GM19438 (cell line): ENCODE data around the gene NALCN.

Experiments
- ATAC-seq: cut with Tn5 transposase; IDR thresholded peaks from one replicate; pipeline ENCODE4 v1.9.1; 2021; ENCODE audit warnings: low read depth; ENCODE audit not compliant: unreplicated experiment

NALCN gene

GRCh38 chr13:101217086-101217485 lies 199.2 kb downstream of the NALCN start:
- no peak for ATAC-seq

DNA sequence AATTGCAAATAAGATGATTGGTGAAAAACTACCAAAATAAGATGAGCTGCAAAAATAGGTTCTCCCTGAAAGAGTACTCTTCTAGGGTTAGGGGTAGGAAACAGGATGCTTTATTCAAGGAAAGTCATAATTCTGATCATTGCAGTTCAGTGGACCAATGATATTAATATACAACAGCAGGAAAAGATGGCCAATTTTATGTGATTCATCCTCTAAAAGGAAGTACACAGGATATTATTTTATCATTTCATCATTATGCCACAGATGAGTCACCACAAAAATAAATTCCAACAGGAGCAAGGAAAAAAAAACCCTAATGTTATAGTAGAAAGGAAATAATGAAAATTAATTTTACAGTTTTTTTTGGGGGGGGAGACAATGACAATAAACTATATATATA lies 205.0 kb downstream of the NALCN start:
- no peak for ATAC-seq

DNA sequence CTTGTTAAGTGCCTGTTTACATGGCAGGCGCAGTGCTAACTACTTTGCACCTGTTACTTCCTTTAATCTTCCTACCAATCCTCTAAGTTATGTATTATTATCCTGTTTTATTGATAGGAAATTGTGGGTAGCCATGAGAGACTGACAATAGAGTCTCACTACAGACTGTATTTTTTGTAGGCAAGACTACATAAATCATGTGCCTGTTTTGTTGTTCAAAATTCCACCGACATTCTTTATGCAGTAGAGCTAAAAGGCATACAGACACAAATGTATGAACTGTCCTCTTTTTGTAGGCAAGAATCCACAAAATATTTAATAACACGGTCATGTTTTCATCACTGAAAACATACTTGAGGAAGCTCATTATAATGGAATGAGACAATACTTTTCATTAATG lies 205.5 kb downstream of the NALCN start:
- no peak for ATAC-seq

DNA sequence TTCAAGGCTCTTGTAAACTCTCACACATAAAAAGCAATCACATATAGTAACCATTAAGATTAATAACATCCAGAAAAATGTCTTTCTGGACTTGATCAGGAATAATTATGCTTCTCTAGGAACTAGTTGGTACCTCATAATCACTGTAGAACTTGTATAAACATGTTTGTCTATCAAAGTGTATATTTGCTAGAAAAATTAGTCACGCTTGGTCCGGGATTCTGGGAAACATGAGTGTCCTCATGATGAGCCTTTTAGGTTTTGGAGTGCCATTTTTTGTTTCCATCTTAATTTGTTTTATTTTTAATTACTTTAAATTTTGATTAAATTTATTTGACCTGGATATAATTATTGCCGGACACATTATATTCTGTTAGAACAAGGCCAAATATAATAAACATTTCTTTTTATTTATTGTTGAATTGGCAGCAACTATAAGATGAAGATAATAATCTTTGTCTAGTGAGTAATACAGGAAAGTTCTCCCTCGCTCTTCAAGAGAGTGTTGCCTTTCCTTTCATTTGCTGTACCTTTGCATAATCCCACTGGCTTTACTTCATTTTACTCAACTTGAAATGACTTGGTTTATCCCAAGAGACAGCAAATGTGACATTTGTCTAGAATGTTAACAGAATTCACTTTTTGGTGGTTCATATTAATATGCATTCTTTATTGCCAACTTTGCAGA lies 207.0 kb downstream of the NALCN start:
- ATAC-seq, result no peak

DNA sequence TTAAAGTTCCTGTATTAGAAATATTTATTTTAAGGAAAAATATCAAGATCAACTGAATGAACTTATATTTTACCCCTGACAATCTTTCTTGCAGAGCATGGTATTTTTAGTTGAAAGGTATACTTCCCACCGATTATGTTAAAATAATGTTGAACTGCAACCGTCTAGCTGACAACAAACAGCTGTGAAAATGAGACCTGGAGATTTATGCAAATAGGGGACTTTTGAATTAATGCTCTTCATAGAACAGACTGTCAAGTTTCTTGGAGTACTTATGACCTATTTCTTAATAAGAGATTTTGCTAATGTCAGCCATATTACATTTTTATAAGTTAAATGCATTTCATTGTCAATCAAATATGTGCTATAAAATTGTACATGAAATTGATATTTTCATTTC lies 210.9 kb downstream of the NALCN start:
- no peak for ATAC-seq

DNA sequence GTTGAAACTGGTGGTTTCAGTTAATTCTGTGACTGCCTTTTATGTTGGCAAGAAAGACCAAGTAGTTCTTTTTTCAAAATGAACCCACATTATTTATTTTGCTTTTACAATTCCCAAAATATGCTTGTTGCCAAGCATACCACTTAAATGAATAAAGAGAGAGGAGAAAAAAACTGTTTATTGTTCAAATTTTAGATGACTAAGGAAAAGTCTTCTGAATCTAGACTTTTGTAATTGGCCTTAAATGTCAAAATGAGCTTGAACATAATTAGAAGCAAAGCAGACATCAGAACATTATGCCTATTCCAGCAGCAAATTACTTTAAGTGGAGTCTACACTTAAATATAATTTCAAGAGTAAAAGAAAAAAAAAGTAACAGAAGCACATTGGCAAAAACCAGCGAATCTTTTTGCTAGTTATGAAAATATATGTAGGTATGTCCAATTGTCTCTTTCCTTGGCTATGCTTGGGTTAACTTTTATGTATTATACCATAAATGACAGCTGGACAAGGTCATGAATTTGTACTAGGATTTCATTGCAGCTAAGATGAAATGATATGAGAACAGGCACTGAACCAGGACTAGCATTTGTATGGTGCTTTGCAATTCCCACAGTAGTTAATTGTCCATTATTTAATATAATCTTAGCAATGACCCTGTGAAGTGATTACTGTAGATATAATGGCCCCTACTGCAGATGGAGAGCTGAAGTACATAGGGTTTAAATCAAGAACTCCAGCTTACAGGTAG lies 211.9 kb downstream of the NALCN start:
- no peak for ATAC-seq

DNA sequence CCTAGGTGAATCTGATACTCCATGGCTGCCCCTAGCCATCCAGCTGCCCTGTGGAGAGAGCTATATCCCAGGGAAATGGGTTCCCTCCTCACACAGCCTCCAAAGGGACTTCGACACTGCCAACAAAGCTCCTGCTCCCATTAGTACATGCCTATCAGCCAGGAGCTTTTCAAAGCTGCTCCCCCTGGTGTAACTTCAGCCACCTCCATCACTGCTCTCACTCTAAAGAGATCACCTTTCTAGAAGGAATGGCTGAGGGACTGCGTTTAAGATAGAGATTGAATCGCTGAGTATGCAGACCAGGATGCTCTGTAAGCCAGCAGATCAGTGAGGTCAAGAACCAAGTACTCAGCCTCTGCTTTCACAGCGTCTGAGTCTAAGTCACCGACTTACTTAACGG lies 213.7 kb downstream of the NALCN start:
- ATAC-seq, result no peak

DNA sequence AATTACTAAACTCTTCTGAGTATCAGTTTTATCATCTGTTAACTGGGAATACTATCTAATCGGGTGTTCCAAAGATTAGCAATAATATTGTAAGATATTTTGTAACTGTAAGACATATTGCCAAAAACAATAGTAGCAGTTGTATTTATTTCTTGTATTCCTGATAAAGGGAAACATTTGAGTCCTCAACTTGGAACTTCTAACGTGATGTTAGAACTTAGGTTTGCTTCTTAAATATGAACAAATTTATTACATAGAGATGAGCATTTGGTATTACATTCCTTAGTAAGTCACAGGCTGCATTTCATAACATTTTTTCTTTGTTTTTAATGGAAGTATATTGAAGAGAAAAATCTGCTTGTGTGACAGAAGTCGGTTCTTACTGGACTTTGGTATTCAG lies 225.3 kb downstream of the NALCN start:
- ATAC-seq, result no peak

DNA sequence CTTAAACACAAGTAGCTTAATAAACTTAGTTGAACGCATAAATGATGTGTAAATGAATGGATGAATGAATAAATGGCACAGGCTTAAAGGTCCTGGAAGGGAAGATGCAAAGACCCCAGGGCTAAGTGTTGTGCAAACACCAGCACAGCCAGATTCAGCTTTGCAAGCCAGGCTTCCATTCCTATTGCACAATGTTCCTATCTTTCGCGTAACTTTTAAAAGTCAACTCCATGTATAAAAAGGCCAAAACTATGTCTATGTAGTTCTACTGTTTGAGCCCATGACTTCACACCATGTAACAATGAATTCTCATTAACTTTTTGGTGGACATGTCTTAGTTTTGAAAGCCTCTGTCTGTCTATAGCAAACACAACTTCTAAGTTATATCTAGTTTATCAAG lies 226.0 kb downstream of the NALCN start:
- no peak for ATAC-seq

GRCh38 chr13:101185606-101186005 lies 230.7 kb downstream of the NALCN start:
- no peak for ATAC-seq

GRCh38 chr13:101181076-101181685 lies 235.1 kb downstream of the NALCN start:
- no peak for ATAC-seq

- no peak for ATAC-seq
Measured at GRCh38 chr13:101179021-101179420, 237.3 kb downstream of the NALCN start.

- no peak for ATAC-seq
Measured at GRCh38 chr13:101178406-101178805, 237.9 kb downstream of the NALCN start.

GRCh38 chr13:101170306-101170705 lies 246.0 kb downstream of the NALCN start:
- no peak for ATAC-seq

DNA sequence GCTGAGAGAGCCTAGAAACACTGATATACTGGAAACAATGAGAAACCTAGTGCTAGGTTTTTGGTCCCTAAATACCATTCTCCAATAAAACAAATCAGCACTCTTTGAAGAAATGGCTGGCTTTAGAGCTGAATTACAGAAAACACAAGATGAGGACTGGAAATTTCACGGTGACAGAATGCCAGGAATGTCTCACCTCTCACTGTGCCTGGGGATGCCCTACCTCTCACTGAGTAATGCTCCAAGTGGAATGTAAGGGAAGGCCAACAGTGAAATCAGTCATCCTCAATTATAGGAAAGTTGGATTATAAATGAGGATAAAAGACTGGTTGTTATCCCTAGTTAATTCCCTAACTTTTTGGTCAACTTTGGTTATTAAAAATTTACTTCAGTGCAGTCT lies 259.0 kb downstream of the NALCN start:
- no peak for ATAC-seq

GRCh38 chr13:101155920-101156319 lies 260.4 kb downstream of the NALCN start:
- no peak for ATAC-seq

DNA sequence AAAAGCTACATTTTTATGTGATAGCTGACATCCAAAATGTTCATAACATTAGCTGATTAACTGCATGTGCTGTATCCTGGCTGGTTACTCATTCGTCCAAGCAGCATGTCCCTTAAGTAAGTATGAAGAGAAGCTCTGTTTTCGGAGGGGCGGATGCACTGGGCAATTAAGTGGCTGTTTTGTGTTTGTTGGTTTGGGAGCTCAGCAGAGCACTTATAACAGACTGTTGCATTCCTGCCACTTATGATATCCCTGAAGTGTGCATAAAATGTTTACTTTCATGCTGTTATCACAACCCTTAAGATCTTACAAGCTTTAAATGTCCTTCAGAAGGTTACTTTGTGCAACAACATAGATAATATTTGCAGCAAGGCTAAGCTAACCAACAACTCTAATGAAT lies 264.1 kb downstream of the NALCN start:
- no peak for ATAC-seq

DNA sequence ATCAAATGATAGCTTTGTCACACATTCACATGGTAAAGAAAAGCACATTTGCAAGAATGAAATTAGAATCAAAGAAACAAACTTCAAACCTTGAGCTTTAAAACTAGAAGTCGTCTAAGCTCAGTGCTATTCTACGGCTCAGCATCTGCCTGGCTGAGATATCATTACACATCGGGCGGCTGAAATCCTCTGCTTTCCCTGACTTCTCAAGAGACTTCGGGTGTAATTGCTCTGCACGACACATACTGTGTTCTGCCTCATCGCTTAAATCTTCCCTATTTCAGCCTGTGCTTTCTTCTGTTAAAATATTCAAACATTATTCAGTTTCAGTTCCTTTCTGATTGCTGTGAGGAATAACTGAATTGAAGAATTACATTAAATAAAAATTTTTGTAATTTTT lies 265.3 kb downstream of the NALCN start:
- no peak for ATAC-seq

GRCh38 chr13:101149735-101150384 lies 266.4 kb downstream of the NALCN start:
- no peak for ATAC-seq

DNA sequence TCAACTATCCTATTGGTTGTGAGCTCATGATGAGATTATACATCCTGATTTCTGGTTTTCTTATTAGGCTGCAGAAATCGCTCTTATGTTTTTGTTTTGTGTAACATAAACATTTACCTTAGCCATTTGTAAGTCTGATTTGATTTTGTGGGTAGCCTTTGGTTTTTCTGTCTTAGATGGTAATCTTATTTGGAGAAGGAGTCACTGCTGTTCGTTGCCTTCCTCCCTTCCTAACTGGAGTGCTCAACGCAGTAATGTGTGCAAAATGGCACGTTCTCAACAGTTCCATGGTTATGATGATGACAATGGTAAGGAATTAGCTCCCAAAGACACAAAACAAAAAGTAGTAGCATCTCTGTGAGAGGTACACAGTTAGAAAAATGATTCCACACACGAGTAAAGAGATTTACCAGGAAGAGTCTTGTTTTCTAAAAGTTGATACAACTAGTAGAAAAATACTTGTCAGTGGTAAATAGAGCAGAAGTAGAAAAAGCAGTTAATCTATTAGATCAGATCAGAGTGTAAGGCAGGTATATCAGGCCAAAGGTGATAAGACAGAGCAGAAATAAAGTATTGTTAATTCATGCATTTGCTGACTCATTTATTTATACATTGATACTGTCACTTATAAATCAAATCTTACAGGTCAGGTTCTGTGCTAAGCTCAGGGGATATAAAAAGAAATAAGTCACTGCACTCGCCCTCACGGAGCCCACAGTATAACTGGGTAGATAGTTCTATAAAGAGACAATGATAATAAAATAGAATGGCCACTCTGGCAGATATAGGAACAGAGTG lies 270.0 kb downstream of the NALCN start:
- no peak for ATAC-seq
